HTERT RPE-1 (cell line): ENCODE measurements around the gene GMPS.

Experiments
- in situ Hi-C: fragments of 300-500 bp; cut with MboI; formaldehyde crosslinking; loops from 4 replicates; pipeline ENCODE4 v1.14.3; 2020; ENCODE audit warnings: low sequenced_read_pairs

Gene GMPS

DNA sequence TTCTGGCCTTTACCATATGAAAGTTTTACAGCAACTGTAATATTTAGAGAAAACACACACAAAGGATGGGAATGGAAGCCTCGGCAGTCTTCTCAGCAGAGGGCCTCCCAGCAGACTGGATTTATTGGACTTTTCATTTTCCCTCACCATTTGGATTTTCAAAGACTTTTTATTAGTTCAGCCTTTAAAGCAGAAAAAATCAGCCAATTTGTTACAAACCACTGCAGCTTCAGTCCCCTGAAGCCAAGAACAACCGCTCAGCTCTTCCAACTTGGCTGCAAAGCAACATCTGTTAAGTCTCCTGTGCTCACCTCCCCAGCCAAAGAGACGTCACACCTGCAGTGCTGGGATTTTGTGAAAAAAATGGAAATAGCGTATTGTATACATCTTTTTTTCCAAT is 120.8 kb downstream of the GMPS start:
- in situ Hi-C loops: no loop called here

DNA sequence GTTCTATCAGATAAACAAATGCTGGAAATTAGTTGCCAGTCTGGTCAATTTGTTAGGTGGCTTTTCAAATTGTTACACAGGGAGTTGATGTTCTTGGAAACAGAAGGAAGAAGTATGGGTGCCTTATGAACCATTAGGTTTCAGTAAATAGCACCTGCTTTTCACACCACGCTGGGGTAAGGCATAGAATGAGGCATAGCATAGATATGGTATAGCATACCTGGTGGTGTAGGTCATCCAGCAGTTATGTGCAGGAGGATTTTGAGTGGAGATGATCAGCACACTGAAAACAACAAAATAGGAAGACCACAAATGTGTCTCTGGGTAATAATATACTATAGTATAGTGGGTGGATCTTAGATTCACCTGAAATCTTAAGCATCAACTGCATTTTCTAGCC is 121.4 kb downstream of the GMPS start:
- in situ Hi-C loops: no loop called here
